Stimulated activated CD8-positive, alpha-beta memory T cell treated with anti-CD3 and anti-CD28 coated beads, Interleukin-15, amount 100 ng/mL, for 24 hours (primary cell): Measurements from ENCODE around the gene OS9.

Source experiments
- DNase-seq: peaks from one replicate; pipeline ENCODE4 v3.0.0-alpha.2; 2020; ENCODE audit warnings: low read depth

OS9 gene

DNA sequence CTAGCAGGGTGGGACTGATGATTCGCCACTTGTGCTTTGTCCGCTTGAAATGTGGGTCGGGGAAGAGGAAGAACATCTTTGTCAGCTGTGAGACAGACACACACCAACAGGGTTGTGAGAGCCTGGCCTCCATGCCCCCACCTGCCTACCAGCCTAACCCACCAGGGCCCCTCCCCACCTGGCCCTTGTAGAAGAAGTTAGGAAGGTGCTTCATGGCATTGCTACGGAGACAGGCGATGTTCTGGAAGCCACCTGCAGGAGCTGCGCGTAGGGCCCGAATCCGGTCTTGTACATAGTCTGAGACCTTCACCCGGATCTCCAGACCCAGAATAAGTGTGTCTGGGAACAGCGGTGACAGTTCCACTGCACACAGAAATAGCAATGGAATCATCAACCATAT is 75.7 kb downstream of the OS9 start:
- DNase-seq: no peak

DNA sequence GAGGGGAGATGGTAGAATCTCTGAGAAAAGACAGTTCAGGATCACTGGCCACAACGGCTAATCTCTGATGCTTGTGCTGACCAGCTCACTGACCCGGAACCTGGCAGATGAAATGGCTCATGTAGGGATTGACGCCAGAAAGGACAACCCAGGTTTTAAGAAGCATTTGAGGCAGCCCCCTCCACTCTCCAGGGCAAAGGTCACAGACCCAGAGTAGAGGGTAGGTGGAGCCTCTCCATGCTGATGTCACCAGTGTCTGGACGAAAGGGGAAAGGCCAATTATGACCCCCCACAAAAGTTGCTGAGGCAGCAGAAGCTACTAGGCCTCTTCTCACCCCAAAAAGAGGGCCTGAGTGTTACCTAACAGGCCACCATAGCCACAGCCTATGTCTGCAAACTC is 76.8 kb downstream of the OS9 start:
- no peak for DNase-seq
